NT2/D1 (cell line): ENCODE measurements around the gene GHRH.

Source experiments
- DNase-seq: peaks from one replicate; pipeline ENCODE4 v3.0.0-alpha.2; 2011; ENCODE audit warnings: low read depth, low spot score
- H3K27me3 ChIP-seq: 2 replicates; pipeline ENCODE4 v1.6.0; 2011; ENCODE audit warnings: mild to moderate bottlenecking; ENCODE audit not compliant: insufficient read length, insufficient read depth
- H3K36me3 ChIP-seq: 2 replicates; pipeline ENCODE4 v1.6.1; 2011; ENCODE audit warnings: mild to moderate bottlenecking, low read length, mixed read lengths; ENCODE audit not compliant: insufficient read depth, insufficient read length
- H3K4me1 ChIP-seq: 2 replicates; pipeline ENCODE4 v1.5.1; 2011; ENCODE audit not compliant: insufficient read depth, insufficient read length
- H3K4me3 ChIP-seq: 2 replicates; pipeline ENCODE4 v1.5.1; 2011; ENCODE audit warnings: low read depth; ENCODE audit not compliant: insufficient read length
- H3K9ac ChIP-seq: 2 replicates; pipeline ENCODE4 v1.6.0; 2011; ENCODE audit warnings: low read depth; ENCODE audit not compliant: insufficient read length
- H3K9me3 ChIP-seq: 2 replicates; pipeline ENCODE4 v1.5.1; 2011; ENCODE audit warnings: mild to moderate bottlenecking, low read length; ENCODE audit not compliant: insufficient read depth
- SUZ12 ChIP-seq: IDR thresholded peaks from 2 replicates; pipeline ENCODE4 v1.6.1; 2011; ENCODE audit not compliant: insufficient read length, insufficient read depth; ENCODE audit errors: extremely low read depth
- YY1 ChIP-seq: IDR thresholded peaks from 2 replicates; pipeline ENCODE4 v1.6.1; 2011; ENCODE audit not compliant: insufficient read length, insufficient read depth
- ZNF274 ChIP-seq: IDR thresholded peaks from 2 replicates; pipeline ENCODE4 v1.6.1; 2011; ENCODE audit warnings: mild to moderate bottlenecking, low read depth, low read length

Gene GHRH

DNA sequence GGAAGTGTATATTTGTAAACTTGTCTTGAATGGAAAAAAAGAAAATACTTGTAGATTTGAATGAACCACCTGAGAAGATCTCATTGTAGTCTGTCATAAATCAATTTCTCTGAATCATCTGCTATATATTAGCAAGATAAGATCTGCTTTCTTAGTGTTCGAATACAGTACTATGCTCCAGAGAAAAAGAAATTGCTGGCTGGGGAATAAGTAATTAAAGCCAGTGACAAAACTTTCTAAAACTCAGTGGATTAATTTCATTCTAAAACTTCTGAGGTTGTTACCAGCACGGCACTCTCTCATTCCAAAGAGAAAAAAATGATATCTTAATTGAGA, 59.8 kb downstream of the GHRH start:
- Histone ChIP-seq H3K4me1 (no peaks in the 10 kb centered on the region), H3K27me3 (no peaks in the 10 kb centered on the region), H3K9ac (no peak overlapping the region), H3K9me3 (no peaks in the 10 kb centered on the region), H3K36me3 (peaks cover 94% of the 10 kb centered on the region), H3K4me3 (no peak overlapping the region)
- DNase-seq: no peak
- TF ChIP-seq ZNF274 (no peak), SUZ12 (no peak), YY1 (no peak)
